Naive thymus-derived CD8-positive, alpha-beta T cell (primary cell): ENCODE results near the gene RAB7B. TPM values are rescaled to one million over a fixed set of nuclear protein-coding genes. Genes with fewer than 3 reads are reported as not detected.

Experiments used
- ATAC-seq, 2 donors: fragments of 150-1000 bp; cut with Tn5 transposase in 1 of 2; sonication (Bioruptor Pico), chemical (Tn5 transposase) in 1 of 2; 1 replicate in 1 of 2; 2 replicates in 1 of 2; pipeline ENCODE4 v1.10.0; 2021; ENCODE audit warnings: mild to moderate bottlenecking in 2 of 2, moderate library complexity in 2 of 2
- POLR2A ChIA-PET: fragments of 350-600 bp; sonication (Branson Sonifier 250); formaldehyde crosslinking; loops from one replicate; lab custom pipeline; 2021; ENCODE audit warnings: antibody characterized with exemption; lab: Charles Lee
- DNase-seq, 10 donors: peaks; one replicate each; pipeline versions ENCODE4 v3.0.0 to v3.0.0-alpha.2; 2020 to 2022
- H3K27ac Mint-ChIP-seq, 10 donors: one replicate each; pipeline ENCODE4 v1.8.0; 2020 to 2022; ENCODE audit warnings: mild to moderate bottlenecking in 10 of 10, mixed read lengths in 10 of 10, moderate library complexity in 4 of 10, inconsistent platforms in 1 of 10
- H3K27me3 Mint-ChIP-seq, 5 donors: one replicate each; pipeline ENCODE4 v1.8.0; 2021 to 2022; ENCODE audit warnings: mixed read lengths in 5 of 5
- H3K36me3 Mint-ChIP-seq, 3 donors: one replicate each; pipeline ENCODE4 v1.8.0; 2020 to 2022; ENCODE audit warnings: mixed read lengths in 3 of 3, mild to moderate bottlenecking in 2 of 3, inconsistent platforms in 1 of 3
- H3K4me1 Mint-ChIP-seq, 4 donors: one replicate each; pipeline ENCODE4 v1.8.0; 2021 to 2022; ENCODE audit warnings: mixed read lengths in 4 of 4
- H3K4me3 Mint-ChIP-seq, 10 donors: one replicate each; pipeline ENCODE4 v1.8.0; 2020 to 2022; ENCODE audit warnings: mild to moderate bottlenecking in 10 of 10, mixed read lengths in 10 of 10, moderate library complexity in 6 of 10, inconsistent platforms in 1 of 10
- H3K9me3 Mint-ChIP-seq, 9 donors: one replicate each; pipeline ENCODE4 v1.8.0; 2020 to 2022; ENCODE audit warnings: mixed read lengths in 9 of 9, mild to moderate bottlenecking in 3 of 9, inconsistent platforms in 1 of 9, moderate library complexity in 1 of 9
- polyA plus RNA-seq, 3 donors: library from polyadenylated mRNA; unstranded; fragments of 300-500 nt; fragmentation: Illumina TruSeq; gene quantifications; one replicate each; pipeline ENCODE4 v1.2.3, GENCODE V29; 2021
- total RNA-seq, 8 experiments: library from RNA in 2 of 8; stranded (reverse) in 2 of 8; gene quantifications; one replicate each; pipeline ENCODE4 v1.2.3 and lab custom pipeline; 2021 to 2026

Gene RAB7B
- total and polyA plus RNA-seq, 5 experiments from 2014 or later, result not detected

DNA sequence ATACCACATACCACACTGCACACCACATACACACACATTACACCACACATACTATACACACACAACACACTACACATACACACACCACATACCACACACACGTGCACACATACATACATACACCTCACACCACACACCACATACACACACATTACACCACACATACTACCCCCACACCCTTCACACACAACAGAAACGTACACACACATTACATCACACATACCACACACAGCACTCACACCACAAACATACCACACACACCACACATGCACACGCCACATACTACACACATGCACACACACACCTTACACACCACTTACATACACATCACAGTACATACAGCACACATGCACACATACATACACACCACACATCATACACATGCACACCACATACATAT, 28.5 kb downstream of the RAB7B start:
- DNase-seq (no peak), ATAC-seq (no peak)
- Mint-ChIP-seq H3K4me3 (no peak overlapping the region), H3K4me1 (peaks cover 0 to 12% (median 0%) of the 10 kb centered on the region in 4 donors), H3K36me3 (no peaks in the 10 kb centered on the region), H3K27ac (peak overlapping the region in 1 of 10 donors; percentile 11), H3K27me3 (peaks cover 0 to 2% (median 0%) of the 10 kb centered on the region in 5 donors), H3K9me3 (no peaks in the 10 kb centered on the region)
- POLR2A ChIA-PET, result no interaction called here

DNA sequence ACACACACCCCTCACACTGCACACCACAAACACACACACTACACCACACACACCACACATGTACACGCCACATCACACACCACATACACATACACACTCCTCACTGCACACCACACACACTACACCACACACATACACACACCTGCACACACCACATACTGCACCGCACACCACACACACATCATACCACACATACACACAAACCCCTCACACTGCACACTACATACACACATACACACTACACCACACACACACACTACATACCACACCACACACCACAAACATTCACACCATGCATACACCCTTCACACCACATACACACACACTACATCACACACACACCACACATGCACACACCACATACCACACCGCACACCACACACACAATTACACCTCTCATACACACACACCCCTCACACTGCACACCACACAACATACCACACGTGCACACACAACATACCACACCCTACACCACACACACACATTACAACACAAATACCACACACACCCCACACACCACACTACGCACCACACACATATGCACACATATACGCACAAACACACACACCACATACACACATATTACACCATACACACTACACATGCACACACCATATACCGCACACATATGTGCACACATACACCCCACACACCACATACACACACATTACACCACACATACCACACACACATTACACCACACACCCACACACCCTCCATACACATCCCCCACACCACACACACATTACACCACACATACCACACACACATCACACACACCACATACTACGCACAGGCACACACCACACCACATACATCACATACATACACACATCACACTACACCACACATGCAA, 29.6 kb downstream of the RAB7B start:
- DNase-seq, result no peak
- peaks cover 0 to 2% (median 0%) of the 10 kb centered on the region in 5 donors for H3K27me3 Mint-ChIP-seq
- H3K36me3 Mint-ChIP-seq, result no peaks in the 10 kb centered on the region
- peak overlapping the region in 3 of 10 donors; percentile 2 to 74 (median 11) for H3K27ac Mint-ChIP-seq
- H3K9me3 Mint-ChIP-seq, result no peaks in the 10 kb centered on the region
- POLR2A ChIA-PET, result no interaction called here
- no peak for ATAC-seq
- no peak overlapping the region for H3K4me3 Mint-ChIP-seq
- peaks cover 0 to 12% (median 0%) of the 10 kb centered on the region in 4 donors for H3K4me1 Mint-ChIP-seq

DNA sequence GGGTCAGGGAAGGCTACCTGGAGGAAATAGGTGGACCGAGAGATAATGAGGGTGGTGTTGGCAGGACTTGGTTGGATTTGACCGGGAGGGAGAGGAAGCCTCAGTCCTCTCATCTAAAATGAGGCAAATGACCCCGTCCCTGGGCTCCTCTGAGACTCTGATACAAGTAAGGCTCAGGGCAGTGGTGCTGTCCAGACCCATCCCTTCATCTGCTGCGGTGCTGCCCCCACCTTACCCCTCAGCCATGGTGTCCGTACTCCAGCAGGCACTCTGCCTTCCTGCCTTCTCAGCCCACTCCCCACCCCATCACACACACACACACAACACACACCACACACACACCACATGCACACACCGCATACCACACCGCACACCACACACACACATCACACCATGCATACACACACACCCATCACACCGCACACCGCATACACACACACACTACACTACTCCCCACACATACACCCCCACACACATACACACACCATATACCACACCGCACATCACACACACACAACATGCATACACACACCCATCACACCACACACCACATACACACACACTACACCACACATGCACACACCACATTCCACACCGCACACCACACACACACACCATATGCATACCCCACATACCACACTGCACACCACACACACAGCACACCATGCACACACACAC, 30.6 kb downstream of the RAB7B start:
- H3K9me3 Mint-ChIP-seq, result no peaks in the 10 kb centered on the region
- peak overlapping the region in 1 of 10 donors; percentile 11 for H3K27ac Mint-ChIP-seq
- H3K36me3 Mint-ChIP-seq, result no peaks in the 10 kb centered on the region
- peaks cover 0 to 12% (median 0%) of the 10 kb centered on the region in 4 donors for H3K4me1 Mint-ChIP-seq
- POLR2A ChIA-PET, result no interaction called here
- no peak for ATAC-seq
- H3K4me3 Mint-ChIP-seq, result no peak overlapping the region
- no peak for DNase-seq
- H3K27me3 Mint-ChIP-seq, result peaks cover 0 to 2% (median 0%) of the 10 kb centered on the region in 5 donors

DNA sequence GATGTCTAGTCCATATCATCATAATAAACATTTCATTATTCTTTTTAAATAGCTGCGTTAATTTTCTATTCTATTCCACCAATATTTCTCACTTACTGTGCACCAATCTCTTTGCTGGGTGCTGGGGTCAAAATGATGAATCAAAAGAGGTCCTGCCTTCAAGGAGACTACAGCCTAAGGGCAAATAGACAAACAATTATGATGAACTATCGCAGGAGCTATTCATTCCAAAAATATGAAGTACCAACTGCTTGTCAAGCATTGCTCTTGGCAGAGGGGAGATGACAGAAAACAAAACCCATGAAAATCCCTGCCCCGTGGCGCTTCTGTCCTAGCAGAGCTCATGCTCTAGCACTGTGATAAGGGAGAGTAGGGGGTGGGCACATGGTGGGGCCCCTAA, 31.1 kb downstream of the RAB7B start:
- Mint-ChIP-seq H3K4me3 (no peak overlapping the region), H3K9me3 (no peaks in the 10 kb centered on the region), H3K27ac (no peak overlapping the region), H3K4me1 (peaks cover 0 to 12% (median 0%) of the 10 kb centered on the region in 4 donors), H3K36me3 (no peaks in the 10 kb centered on the region), H3K27me3 (no peaks in the 10 kb centered on the region)
- POLR2A ChIA-PET, result no interaction called here
- no peak for ATAC-seq
- no peak for DNase-seq

DNA sequence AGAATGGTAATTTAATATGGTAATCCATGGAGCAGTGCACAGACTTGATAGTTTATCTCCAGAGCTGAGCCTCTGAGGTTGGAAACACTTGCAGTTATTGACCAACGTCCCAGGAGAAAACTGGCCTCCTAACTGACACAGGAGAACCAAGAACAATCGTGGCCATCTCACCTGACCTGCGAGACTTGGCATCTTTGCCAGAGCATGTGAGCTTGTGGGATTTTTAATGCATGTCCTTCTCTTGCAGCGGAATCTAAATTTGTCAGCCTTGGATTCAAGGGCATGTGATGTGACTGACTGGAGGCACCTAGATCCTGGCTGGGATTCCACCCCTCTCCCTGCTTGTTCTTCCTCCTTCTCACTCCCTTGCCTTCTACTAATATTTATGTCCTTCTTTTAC, 32.1 kb downstream of the RAB7B start:
- no peaks in the 10 kb centered on the region for H3K36me3 Mint-ChIP-seq
- H3K27me3 Mint-ChIP-seq, result no peaks in the 10 kb centered on the region
- POLR2A ChIA-PET, result no interaction called here
- H3K4me3 Mint-ChIP-seq, result no peak overlapping the region
- ATAC-seq (no peak), DNase-seq (no peak)
- H3K9me3 Mint-ChIP-seq, result no peaks in the 10 kb centered on the region
- peaks cover 0 to 12% (median 0%) of the 10 kb centered on the region in 4 donors for H3K4me1 Mint-ChIP-seq
- peak overlapping the region in 1 of 10 donors; percentile 2 for H3K27ac Mint-ChIP-seq

DNA sequence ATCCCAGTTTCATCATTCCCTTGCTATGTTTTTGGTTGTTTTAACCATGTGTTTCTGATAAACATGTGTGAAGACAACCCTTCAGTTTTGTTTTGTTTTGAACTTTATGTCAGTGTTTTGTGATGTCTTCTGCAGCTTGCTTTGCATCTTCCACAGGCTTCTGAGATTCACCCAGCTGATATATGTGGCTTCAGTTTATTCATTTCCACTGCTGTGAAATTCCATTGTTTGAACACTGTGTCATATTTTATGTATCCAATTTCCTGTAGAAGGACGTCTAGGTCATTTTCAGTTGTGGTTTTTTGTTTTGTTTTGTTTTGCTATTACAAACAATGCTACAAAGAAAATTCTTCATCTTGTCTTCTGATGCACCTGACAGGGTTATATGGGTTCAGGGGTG, 32.7 kb downstream of the RAB7B start:
- no peak for ATAC-seq
- POLR2A ChIA-PET, result no interaction called here
- H3K27ac Mint-ChIP-seq, result peak overlapping the region in 1 of 10 donors; percentile 2
- peaks cover 0 to 14% (median 0%) of the 10 kb centered on the region in 4 donors for H3K4me1 Mint-ChIP-seq
- no peak for DNase-seq
- H3K9me3 Mint-ChIP-seq, result no peaks in the 10 kb centered on the region
- no peak overlapping the region for H3K4me3 Mint-ChIP-seq
- H3K27me3 Mint-ChIP-seq, result no peaks in the 10 kb centered on the region
- H3K36me3 Mint-ChIP-seq, result no peaks in the 10 kb centered on the region

DNA sequence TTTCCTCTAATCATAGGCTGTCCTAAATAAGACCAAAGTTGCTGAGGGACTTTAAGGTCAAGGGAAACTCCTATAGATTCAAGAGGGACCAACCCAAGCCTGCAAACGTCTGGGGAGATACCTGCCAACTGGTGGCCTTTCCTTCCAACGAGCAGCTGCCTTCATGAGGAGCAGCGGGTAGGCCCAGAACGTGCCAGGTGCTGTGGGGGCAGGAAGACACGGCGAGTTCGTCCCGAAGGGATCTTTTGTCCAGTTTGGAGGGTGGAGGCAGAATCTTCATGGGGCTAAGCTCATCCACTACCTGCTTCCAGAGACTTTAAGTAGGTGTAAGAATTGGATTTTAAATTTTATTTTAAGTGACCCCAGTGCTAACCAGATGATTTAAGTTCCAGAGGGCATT, 34.0 kb downstream of the RAB7B start:
- no peaks in the 10 kb centered on the region for H3K9me3 Mint-ChIP-seq
- no peaks in the 10 kb centered on the region for H3K27me3 Mint-ChIP-seq
- H3K27ac Mint-ChIP-seq, result no peak overlapping the region
- POLR2A ChIA-PET, result no interaction called here
- no peaks in the 10 kb centered on the region for H3K36me3 Mint-ChIP-seq
- H3K4me1 Mint-ChIP-seq, result peaks cover 0 to 8% (median 0%) of the 10 kb centered on the region in 4 donors
- ATAC-seq, result no peak
- H3K4me3 Mint-ChIP-seq, result no peak overlapping the region
- DNase-seq, result no peak

DNA sequence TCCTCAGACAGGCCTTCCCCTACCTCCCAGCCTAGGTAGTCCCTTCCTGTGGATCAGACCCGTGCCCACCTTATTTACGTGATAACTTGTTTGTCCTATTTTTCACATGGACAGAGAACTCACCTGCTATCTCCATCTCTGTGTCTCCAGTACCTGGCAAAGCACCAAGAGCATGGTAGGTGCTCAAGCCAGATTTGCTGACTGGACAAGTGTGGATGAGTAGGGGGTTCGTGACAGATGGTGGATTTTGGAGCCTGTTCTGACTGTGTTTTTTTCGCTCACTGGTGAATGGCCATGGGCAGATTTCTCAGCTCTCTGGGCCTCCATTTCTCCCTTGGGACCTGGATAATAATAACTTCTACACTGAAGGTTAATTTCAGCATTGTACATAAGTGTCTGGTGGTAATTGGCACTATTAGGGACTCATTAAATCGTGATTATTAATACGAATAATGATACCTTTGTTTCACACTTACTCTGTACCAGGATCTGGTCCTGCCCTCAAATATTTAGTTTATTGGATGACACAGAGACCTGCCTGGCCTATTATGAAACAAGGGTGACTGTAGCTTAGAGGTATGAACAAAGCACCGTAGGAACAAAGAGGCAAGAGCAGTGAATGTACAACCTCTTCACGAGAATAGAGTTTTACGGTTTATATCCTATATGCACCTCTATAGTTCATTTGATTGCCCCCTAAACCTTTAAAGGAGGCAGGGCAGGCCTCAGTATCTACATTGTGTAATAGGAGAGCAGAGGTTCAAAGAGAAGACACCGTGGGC, 35.5 kb downstream of the RAB7B start:
- Mint-ChIP-seq H3K4me1 (peaks cover 0 to 2% (median 0%) of the 10 kb centered on the region in 4 donors), H3K4me3 (peak overlapping the region in 1 of 10 donors; percentile 20)

DNA sequence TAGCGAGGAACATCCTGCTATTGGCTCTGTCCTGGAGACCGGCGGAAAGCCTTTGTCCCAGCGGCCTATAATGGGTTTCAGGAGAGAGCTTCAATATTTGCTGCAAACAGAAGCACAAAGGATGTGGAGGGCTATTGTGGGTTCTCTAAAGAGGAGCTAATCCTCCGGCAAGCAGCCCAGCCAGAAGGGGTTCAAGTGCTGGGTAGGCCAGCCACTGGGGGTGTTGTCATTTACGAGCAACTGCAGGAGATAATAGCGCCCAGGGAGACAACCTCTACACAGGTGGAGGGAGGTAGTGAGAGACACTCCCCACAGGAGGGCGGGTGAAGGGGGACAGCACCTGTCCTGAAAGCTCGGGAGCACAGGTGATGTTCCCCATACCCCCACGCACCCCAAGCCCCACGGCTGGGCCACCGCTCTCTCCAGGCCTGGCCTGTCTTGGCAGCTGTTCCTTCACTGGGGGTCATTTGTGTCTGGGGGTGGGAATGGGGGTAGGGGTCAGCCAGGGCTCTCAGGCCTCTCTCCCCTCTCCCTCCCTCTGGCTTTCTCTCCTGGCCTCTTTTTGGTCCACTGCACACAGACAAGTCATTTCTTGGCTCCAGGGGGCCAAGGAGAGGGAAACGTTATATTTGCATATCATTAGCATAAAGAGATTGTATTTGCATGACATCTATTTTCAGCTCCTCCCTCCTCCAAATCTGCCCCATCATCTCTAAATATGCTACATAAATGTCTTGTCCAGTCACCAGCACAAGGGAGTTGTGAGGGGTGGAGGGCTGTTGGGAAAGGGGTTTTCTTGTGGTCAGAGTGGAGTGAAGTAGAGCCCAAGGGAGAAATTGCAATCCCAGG, 37.9 kb downstream of the RAB7B start:
- H3K36me3 Mint-ChIP-seq, result no peaks in the 10 kb centered on the region
- H3K27me3 Mint-ChIP-seq, result peaks cover 0 to 6% (median 2%) of the 10 kb centered on the region in 5 donors
- H3K4me1 Mint-ChIP-seq, result peaks cover 0 to 2% (median 0%) of the 10 kb centered on the region in 4 donors
- no peak overlapping the region for H3K4me3 Mint-ChIP-seq
- no peak for ATAC-seq
- POLR2A ChIA-PET, result no interaction called here
- H3K9me3 Mint-ChIP-seq, result no peaks in the 10 kb centered on the region
- DNase-seq, result no peak
- H3K27ac Mint-ChIP-seq, result no peak overlapping the region

More for the DNA sequence above, 35.5 kb downstream of the RAB7B start:
- POLR2A ChIA-PET, result interaction anchor here (0.9 kb wide), 1 partner anchor 92 kb away, joined by 4 read pairs; no protein-coding TSS in a partner anchor
- ATAC-seq (no peak), DNase-seq (no peak)
- Mint-ChIP-seq H3K27me3 (no peaks in the 10 kb centered on the region), H3K27ac (peak overlapping the region in 2 of 10 donors; percentile 15 to 29), H3K36me3 (no peaks in the 10 kb centered on the region), H3K9me3 (no peaks in the 10 kb centered on the region)

DNA sequence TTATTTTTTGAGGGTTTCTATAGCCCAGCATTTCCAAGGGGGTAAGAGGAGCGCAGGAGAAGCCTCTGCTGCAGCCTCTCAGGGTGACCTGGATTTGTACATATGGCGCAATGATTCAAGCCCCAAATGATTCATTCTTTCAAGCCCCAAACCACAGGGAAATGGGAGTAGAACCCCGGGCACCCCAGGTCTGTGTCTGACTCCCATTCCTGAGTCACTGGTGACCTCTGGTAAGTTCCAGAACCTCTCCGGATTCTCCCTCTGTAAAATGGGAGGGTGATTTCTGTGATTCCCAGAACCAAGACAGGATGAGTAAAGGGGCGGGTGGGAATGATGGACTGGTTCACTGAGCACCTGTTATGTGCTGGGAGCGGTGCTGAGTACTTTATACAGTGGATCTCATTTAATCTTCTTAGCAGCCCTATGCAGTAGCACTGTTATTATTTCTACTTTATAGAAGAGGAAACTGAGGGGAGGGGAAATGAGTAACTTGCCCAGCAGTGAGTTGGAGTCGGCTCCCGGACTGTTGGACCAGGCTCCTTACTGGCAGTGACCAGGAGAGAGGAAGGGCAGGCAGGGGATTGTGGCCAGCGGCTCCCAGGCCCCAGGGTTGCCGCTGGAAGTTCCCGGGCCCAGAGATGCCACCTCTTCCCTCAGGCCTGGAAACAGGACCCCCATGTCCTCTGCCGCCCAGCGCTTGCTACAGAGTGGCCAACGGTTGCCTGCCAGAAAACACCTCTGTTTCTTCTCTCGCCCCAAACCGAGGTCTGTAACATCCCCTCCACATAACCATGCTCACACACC, 39.6 kb downstream of the RAB7B start:
- no peak overlapping the region for H3K4me3 Mint-ChIP-seq
- H3K4me1 Mint-ChIP-seq, result peaks cover 0 to 2% (median 0%) of the 10 kb centered on the region in 4 donors
- no peaks in the 10 kb centered on the region for H3K36me3 Mint-ChIP-seq
- DNase-seq (no peak), ATAC-seq (no peak)
- no peaks in the 10 kb centered on the region for H3K9me3 Mint-ChIP-seq
- POLR2A ChIA-PET, result no interaction called here
- H3K27me3 Mint-ChIP-seq, result peaks cover 3 to 23% (median 6%) of the 10 kb centered on the region in 5 donors
- H3K27ac Mint-ChIP-seq, result no peak overlapping the region

DNA sequence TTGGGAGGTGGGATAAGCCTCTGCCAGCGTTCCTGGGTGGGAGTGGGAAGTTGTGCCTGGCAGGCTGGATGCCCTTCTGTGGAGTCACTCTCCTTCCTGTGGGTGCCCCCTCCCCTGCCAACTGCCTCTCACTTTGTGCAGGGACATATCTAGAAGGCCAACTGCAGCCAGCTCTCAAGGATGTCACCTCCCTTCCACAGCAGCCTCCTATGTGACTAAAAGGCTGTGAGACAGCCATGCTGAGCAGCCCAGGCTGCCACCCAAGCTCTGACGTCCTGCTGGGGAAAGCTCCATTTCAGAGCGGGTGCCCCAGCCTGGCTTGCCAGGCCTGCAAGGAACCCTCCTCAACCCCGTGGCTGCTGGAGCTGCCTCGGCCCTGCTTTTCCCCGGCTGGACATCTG, 40.4 kb downstream of the RAB7B start:
- Mint-ChIP-seq H3K4me3 (peak overlapping the region in 1 of 10 donors; percentile 4), H3K4me1 (peaks cover 0 to 2% (median 0%) of the 10 kb centered on the region in 4 donors), H3K27me3 (peaks cover 3 to 23% (median 6%) of the 10 kb centered on the region in 5 donors), H3K27ac (no peak overlapping the region), H3K9me3 (no peaks in the 10 kb centered on the region), H3K36me3 (no peaks in the 10 kb centered on the region)
- POLR2A ChIA-PET, result no interaction called here
- ATAC-seq, result no peak
- no peak for DNase-seq
